HG03469 (cell line): ENCODE measurements around the gene C10orf105.

Source experiments
- ATAC-seq: cut with Tn5 transposase; IDR thresholded peaks from one replicate; pipeline ENCODE4 v1.9.1; 2021; ENCODE audit warnings: mild to moderate bottlenecking, moderate library complexity, moderate number of reproducible peaks; ENCODE audit not compliant: unreplicated experiment

The C10orf105 gene

DNA sequence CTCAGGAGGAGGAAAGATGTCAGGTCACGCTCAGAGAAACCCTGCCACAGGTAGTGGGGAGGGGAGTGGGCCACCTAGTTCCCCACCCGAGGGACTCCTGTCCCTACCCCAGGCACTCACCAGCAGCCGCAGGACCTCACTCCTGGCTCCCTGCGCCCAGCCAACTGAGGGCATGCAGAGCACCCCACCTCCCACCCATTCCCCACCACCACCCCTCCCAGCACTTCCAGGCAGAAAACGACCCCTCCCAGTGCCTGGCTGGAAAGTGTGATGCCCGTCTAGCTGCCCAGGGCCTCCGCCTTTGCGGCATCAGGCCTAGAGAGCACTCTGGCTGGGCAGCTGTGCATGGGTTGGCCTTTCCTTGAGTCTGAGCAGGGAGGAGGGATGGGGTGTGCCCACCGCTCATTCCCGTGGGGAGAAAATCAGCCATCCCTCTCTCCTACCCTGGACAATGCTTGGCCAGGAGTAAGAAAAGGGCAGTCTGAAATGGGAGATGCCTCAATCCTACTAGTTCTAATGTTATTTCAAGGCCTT is 1.3 kb downstream of the C10orf105 start:
- ATAC-seq, result no peak

- no peak for ATAC-seq
Measured at GRCh38 chr10:71717551-71717951, 2.0 kb downstream of the C10orf105 start.

- ATAC-seq, result no peak
Measured at GRCh38 chr10:71717056-71717455, 2.5 kb downstream of the C10orf105 start.

DNA sequence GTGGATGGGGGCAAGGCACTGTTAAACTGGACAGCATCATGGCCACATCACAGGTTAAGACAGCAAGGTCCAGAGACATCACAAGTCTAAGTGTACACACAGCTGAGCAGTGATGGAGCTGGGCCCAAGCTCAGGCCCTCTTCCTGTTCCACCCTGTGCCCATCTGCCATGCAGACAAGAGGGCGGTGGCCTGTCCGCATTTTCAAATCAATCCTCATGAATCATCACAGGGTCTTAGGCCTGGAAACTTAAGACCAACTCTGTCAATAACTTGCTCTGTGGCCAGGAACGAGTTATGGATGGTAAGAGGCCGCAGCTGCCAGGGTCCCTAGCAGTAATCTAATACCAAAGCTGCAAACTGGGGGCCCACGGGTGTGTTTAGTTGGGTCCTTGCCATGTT is 3.2 kb downstream of the C10orf105 start:
- no peak for ATAC-seq

DNA sequence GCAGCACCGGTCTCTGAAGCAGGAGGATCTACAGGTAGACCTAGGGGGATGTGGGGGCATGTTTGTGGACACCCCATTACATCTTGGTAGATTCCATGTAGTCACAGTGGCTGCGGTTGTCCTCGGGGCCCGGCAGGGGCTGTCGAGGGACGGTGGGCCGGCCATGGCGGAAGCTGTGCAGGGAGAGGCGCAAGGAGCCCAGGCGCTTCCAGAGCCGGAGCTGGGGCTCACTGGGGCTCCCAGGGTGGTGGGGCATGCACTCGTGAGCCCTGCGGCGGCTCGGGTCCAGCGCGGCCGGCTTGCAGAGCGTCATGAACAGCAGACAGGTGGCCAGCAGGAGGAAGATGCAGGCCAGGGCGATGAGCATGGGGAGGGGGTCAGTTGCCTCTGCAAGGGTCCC is 3.7 kb downstream of the C10orf105 start:
- ATAC-seq, result no peak

GRCh38 chr10:71715026-71715425 is 4.6 kb downstream of the C10orf105 start:
- no peak for ATAC-seq

GRCh38 chr10:71714592-71714991 is 5.0 kb downstream of the C10orf105 start:
- no peak for ATAC-seq

GRCh38 chr10:71714031-71714410 is 5.6 kb downstream of the C10orf105 start:
- no peak for ATAC-seq

DNA sequence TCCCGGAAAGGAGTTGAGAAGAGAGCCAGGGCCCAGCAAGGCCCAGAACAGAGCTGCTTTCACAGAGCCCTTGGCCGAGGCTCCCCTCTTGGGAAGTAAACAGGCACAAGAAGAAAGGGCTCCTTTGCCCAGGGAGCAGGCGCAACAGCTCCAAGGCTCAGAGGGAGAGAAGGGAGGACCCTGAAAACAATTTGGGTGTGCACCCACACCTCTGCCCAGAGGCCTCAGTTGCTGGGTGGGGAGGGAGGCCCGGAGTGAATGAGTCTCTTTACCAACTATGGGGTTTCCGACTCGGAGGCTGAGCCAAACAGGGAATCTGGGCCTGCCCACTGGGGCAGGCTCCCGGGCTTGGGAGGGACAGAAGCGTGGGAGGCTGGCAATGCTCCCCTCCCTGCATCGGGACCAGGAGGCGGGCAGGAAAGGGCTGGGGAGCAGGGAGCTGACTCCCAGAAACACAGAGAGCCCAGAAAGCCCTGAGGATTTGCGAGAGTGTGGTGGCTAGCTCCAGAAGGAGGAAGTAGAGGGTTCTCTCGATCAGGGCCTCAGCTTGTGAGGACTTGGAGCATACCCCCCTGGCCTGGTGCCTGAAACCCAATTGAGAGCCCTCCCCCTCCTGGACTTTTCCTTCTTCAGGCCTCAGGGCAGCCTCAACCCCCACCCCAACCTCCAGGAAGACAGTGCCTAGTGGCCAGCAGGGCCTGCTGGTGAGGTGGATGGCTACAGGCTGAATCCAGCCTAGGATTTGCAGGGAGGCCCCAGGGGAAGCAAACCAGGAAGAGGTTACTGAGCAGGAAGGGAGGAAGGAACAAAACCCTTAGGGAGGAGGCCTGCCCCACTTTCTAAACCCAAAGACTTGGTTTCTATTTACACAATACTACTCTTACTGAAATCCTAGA is 6.2 kb downstream of the C10orf105 start:
- no peak for ATAC-seq

DNA sequence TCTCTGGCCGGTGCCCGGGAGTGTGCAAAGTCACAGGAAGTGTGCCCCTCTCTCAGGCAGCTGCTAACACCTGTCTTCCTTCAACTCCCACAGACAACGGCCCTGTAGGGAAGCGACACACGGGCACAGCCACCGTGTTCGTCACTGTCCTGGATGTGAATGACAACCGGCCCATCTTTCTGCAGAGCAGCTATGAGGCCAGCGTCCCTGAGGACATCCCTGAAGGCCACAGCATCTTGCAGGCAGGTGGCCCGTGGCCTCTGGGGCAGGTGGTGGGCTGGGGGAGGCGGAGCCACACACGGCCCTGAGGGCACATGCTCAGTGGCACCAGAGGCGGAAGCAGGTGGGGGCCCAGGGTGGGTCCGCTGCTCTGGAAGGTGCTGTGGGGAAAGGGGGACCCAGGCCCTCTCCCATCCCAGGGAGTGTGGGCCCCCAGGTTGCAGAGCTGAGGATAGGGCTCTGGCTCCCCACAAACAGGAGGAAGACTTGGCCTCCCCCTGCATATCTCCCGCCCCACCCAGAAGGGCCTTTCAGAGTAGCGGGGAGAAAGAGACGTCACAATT is 6.9 kb downstream of the C10orf105 start:
- ATAC-seq, result no peak

DNA sequence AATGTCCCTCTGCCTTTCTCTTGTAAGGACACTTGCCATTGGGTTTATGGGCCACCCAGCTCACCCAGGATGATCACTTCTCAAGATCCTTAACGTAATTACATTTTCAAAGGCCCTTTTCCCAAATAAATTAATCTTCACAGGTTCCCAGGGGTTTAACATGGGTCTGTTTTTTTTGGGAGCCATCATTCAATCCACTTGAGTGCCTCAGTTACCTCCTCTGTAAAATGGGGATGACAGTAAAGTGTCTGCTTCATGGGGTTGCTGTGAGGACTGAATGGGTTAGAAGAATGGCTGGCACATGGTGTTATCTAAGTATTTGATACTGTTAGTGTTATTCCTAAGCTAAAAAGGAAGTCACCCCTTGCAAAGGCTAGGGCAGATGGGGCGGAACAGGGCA is 7.4 kb downstream of the C10orf105 start:
- ATAC-seq, result no peak

- ATAC-seq, result no peak
Measured at GRCh38 chr10:71711052-71711623, 8.4 kb downstream of the C10orf105 start.

DNA sequence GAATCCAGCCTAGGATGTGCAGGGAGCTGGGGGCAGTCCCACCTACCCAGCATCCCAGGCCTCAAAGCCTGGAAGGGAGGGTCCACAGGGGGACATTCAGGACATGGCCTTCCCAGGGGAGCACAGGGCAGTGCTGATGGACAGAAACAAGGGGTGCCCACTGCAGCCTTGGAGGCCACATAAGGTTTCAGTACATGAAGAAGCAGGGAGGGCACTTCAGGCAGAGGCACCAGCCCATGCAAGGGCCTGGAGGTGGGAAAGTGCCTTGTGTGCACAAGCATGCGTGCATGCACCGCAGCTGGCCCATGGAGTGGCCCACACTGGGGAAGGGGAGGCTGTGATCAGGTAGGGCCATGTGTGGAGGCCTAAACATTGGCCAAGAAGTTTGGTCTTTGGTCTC is 9.1 kb downstream of the C10orf105 start:
- ATAC-seq, result no peak

DNA sequence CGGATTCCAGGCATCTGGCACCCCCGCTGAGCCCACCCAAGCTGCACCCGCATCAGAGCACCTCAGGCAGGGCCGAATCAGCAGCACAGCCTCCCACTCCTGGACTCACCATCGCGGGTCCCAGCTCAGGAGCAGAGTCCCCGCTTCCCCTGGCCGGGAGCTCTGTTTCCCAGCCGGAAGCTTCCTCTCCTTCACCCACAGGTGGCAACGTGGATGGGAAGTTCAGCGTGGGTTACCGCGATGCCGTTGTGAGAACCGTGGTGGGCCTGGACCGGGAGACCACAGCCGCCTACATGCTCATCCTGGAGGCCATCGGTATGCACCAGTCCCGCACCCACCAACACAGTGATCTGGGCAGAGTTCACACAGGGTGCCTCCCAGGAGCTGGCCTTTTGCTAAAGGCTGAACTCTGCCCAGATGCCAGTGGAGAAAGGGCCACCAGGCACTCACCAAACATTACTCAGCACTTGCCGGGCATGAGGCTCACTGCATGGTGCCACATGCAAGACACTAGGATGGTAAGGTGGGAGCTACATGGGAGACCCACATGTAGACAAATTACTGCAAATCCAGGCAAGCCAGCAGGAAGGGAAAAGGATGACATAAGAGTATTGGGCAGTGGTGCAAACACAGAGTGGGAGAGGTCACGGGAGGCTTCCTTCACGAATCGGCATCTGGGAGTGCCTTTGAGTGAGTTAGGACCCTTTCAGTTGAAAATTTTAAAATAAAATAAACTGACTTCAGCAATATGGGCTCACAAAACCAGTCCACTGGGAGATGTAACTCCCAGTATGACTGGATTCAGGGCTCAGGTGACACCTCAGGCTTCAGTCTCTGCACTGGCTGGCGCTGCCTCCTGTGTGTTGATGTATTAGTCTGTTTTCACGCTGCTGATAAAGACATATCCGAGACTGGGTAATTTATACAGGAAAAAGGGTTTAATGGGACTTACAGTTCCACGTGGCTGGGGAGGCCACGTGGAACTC is 10.4 kb downstream of the C10orf105 start:
- ATAC-seq, result no peak

DNA sequence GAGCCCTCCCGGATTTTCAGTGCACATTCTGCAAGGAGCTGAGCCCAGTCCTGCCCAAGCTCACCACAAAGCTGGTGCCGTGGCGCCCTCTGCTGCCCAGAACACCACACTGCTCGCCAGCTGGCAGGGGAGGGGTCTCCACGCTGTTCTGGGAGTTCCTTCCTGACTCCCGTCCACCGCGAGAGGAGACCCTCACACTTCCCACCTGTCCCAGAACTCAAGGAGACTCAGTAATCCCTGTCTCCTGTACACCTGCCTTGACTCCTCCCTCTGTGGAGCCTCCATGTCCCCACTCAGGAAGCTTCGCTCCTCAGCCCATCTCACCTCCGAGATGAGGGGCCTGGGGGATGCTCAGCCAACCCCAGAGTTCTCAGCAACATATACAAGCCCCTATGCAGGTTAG is 11.3 kb downstream of the C10orf105 start:
- ATAC-seq, result no peak

GRCh38 chr10:71707240-71707789 is 12.3 kb downstream of the C10orf105 start:
- no peak for ATAC-seq

- no peak for ATAC-seq
Measured at GRCh38 chr10:71706216-71707121, 13.1 kb downstream of the C10orf105 start.

- ATAC-seq, result no peak
Measured at GRCh38 chr10:71705582-71705981, 14.0 kb downstream of the C10orf105 start.

DNA sequence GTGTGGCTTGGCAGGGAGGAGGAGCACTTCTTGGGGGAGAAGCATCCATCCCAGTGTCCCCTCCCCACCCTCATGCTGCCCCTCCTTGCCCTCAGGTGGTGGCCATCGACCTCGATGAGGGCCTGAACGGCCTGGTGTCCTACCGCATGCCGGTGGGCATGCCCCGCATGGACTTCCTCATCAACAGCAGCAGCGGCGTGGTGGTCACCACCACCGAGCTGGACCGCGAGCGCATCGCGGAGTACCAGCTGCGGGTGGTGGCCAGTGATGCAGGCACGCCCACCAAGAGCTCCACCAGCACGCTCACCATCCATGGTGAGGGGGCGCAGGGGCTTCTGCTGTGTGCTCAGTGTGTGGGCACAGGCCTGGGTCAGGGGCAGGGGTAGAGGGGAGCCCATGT is 14.8 kb downstream of the C10orf105 start:
- no peak for ATAC-seq
